CD4-positive, alpha-beta T cell treated with Interleukin-15 for 4 hours (primary cell): ENCODE results near the gene ZBTB8A.
"Not testable (repeated sequence)": the region's sequence is repeated elsewhere in the genome, so short reads cannot be mapped to it uniquely, and the experiment has no call there.

ENCODE experiments used
- DNase-seq: peaks from one replicate; pipeline ENCODE4 v3.0.0-alpha.2; 2020; ENCODE audit warnings: low spot score

The ZBTB8A gene

DNA sequence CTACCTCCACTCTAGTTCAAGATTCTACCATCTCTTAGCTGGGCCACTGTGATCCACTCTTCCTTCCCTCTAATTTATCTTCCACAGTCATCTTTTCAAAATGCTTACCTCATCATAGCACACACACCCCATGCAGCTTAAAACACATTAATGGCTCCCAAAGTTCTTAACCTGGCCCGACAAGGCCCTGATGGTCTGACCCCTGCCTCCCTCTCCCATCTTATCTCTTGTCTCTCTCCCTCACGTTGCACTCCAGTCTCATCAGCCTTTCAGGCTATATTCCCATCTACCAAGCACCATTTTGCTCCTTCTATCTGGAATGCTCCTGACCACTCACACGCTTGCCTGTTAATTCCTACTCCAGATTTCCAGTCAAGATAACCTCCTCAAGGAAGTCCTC is 2.5 kb upstream of the ZBTB8A start:
- no peak for DNase-seq

DNA sequence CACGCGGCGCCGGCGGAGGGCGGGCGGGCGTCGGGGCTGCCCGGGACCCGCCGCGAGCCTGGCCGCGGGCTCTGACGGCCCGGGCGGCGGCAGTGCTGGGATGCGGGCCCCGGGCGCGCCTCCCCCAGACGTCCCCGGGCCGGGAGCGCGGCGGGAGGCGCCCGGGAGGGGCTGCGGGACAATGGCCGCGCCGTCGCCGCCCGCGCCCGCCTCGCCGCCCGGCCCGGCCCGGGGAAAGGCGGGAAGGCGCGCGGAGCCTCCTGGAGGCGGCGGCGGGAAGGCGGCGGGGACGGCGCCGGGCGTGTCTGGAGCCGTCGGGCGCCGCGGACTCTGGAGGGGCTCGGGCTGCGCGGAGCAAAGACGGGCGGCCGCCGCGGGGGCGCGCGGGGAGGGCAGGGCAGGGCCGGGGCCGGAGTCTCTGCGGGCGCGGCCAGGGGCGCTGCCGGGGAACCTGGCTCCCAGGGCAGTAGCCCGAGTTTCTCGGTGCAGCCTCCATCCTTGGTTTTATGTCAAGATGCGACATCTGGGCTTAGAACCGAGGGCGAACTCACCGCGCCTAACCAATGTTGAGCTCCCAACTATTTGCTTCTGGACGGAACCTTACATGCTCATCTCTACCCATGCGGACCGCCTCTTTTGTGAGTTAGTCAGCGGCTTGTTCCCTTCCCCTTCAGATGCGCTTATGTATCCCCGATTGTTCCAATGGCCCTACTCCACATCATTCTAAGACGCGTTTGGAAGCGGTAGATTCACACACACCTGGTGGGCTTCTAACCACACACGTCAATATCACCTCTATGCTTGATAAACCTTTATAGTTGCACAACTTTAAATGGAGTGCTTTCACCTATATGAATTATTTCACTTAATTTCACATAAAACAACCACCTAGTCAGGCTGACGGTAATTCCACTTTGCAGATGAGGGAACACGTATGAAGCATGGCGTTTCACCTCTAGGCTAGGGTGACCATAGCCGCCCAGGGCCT is 651 bp downstream of the ZBTB8A start:
- DNase-seq: no peak

DNA sequence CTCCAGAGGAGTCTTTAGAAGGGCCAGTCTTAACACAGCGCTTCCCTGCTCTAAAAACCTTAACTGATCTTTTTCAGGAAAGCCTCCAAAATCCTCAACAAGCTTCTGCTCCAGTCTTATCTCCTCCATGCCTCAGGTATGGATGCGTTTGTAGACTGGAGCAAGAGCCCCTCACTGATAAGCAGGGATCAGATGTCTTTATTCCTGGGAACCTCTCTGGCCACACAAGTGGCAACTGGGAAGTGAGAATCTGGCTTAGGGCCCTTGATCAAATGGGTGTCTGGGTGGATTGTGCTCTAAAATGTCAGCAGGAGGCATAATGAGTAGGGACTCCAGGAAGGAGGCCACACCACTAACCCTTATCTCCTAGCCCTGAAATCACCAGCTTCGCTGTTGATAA is 1.4 kb downstream of the ZBTB8A start:
- DNase-seq: no peak

DNA sequence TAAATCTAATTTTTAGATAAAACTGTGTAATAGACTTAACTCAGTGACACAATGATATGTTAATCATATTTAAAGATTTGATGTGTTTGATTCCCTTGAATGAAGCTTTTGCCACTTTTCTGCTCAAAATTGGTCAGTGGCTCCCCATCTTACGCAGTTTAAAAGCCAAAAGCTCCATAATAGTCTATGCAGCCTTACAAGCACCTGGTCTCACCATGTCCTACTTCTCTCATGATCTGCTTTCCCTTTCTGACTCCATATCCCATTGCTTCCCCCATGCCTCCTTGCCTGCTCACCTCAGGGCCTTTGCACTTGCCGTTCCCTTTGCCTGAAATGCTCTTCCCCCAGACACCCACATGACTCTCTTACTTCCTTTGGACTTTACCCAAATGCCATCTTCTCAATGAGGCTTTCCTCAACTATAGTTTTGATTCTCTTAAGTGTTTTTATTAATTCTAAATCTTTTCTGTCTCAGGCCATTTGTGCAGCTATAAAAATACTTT is 1.9 kb downstream of the ZBTB8A start:
- no peak for DNase-seq

DNA sequence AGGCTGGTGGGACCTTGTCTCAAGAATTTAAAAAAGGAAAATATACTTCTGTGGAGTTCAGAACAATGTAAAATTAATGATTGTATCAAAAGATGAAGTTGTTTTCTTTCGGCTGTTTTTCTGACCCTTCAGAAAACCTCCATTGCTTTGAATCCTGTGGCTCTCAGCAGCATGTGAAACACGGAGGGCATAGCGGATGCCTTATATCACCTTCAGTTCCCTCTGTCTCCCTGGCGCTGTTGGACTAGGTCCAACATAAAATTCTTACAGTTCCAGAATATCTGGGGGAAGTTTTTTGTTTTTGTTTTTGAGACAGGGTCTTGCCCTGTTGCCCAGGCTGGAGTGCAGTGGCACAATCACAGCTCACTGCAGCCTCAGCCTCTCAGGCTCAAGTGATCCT is 7.4 kb downstream of the ZBTB8A start:
- DNase-seq: no peak

DNA sequence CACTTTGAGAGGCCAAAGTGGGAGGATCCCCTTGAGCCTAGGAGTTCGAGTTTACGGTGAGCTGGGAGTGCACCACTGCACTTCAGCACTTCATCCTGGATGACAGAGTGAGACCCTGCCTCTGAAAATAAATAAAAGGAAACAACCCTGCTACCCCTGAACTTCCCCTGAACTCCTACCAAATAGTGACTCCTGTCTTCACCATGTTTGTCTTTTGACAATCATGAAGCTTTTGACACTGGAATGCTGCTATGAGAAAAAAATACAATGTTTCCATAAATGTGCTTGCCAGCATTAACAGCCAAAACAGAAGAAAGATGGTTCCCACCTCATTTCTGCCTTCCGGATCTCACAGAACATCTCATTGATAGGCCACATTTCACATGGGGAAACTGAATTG is 10.4 kb downstream of the ZBTB8A start:
- DNase-seq: no peak

DNA sequence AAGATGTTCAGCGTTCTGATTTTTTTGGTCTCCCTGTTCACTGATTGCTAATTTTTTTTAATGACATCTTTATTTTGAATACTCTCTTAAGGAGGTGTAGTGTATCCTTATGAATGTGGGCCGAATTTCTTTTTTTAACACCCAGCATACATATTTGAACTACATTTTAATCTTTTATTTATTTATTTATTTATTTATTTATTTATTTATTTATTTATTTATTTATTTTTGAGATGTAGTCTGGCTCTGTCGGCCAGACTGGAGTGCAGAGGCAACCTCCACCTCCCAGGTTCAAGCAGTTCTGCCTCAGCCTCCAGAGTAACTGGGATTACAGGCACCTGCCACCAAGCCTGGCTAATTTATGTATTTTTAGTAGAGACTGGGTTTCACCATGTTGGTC is 15.1 kb downstream of the ZBTB8A start:
- DNase-seq: no peak

DNA sequence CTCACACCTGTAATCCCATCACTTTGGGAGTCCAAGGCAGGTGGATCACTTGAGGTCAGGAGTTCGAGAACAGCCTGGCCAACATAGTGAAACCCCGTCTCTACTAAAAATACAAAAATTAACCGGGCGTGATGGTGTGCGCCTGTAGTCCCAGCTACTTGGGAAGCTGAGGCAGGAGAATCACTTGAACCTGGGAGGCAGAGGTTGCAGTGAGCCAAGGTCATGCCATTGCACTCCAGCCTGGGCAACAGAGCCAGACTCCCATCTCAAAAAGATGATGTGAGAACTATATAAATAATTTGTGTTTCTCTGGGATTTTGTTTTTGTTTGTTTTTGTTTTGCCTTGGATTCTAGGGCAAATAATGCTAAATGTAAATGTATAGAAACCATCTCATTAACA is 17.8 kb downstream of the ZBTB8A start:
- not testable (repeated sequence) for DNase-seq

DNA sequence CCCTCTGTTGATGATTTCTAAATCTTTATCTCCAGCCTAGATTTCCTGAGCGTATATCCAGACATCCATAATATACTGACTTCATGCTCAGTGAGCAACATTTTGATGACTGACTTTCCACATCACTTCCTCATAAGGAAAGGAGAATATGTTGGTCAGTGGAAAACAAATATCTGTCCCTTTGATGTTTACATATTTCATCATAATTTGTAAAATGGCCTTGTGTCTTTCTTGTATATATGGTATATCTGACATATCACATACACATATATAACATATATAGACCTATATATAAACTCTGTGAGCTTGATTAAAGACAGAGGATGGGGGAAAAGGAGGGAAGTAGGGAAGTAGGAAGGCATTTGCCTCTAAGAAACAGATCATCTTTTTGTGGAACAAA is 18.6 kb downstream of the ZBTB8A start:
- DNase-seq: no peak

DNA sequence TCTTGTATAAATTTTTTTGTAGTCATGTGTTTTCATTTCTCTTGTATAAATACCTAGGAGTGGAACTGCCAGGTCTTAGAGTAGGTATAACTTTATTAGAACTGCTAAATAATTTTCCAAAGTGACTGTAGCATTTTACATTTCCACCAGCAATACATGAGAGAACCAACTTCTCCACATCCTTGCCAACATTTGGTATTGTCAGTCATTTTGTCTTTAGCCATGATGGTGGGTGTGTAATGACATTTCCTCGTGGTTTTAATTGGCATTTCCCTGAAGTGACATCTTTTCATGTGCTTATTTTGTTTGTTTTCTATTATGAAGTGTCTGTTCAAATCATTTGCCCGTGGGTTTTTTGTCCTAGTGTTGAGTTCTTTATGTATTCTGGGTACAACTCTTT is 29.7 kb downstream of the ZBTB8A start:
- DNase-seq: no peak

DNA sequence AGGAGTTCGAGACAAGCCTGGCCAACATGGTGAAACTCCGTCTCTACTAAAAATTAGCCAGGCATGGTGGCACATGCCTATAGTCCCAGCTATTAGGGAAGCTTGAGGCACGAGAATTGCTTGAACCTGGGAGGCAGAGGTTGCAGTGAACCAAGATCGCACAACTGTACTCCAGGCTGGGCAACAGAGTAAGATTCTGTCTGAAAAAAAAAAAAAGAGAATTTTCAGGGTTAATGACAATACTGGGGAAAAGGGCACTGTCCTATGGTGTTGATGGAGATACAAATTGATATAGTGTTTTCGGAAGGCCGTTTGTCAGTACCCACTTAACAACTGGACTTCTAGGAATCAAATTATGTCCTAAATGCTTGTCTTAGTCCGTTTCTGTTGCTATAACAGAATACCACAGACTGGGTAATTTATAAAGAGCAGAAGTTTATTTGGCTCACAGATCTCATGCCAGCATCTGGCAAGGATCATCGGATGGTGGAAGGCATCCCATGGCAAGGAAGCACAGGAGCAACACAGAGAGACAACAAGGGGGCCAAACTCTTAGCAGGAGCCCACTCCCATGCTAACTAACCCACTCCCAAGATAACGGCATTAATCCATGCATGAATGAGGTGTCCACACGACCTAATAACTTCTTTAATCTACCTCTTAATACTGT is 41.3 kb downstream of the ZBTB8A start:
- no peak for DNase-seq

DNA sequence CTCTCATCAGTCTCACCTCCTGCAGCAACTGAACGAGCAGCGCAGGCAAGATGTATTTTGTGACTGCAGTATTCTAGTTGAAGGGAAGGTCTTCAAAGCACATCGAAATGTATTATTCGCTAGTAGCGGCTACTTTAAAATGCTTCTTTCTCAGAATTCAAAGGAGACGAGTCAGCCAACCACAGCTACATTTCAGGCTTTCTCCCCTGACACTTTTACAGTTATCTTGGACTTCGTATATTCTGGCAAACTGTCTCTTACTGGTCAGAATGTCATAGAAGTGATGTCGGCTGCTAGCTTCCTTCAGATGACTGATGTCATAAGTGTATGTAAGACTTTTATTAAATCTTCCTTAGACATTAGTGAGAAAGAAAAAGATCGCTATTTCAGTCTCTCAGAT is 53.7 kb downstream of the ZBTB8A start:
- no peak for DNase-seq

DNA sequence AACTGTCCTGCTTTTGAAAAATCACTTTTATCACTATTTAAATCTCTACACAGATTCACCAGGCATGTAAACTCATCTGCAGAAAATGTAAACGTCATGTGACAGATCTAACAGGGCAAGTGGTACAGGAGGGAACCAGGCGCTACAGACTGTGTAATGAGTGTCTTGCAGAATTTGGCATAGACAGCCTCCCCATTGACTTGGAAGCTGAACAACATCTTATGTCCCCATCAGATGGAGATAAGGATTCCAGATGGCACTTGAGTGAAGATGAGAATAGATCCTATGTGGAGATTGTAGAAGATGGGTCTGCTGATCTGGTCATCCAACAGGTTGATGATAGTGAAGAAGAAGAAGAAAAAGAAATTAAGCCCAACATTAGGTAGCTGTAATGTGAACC is 60.8 kb downstream of the ZBTB8A start:
- DNase-seq: no peak

DNA sequence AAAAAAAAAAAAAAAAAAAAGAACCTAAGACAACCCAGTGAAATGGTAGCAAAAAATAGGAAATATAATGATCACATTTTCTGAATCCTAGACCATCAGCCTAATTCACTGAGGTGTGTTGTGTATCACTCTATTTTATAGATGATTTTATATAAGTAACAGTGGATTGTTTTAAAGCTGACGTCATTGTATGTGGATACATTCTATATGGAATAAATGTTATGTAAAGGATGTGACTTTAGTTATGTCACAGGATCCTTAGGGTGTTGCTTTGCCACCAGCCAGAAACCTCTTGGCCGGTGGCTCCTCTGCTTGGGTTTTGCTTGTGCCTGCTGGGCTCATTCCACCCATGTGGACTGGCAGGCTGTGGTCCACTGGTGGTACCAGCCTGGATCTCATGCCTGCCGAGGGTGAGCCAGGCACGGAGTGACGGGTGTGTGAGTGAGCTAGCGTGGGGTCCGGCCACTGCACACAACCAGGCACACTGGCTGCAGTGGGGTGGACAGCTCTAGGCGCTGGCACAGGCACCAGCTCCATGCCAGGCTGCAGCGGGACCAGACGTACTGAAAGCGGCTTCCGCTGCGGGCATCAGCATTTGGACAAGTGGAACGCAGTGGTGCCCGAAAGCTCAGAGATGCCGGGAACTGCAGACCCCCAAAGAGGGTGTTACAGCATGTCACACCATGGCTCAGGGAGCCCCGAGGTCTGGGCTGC is 66.6 kb downstream of the ZBTB8A start:
- no peak for DNase-seq

DNA sequence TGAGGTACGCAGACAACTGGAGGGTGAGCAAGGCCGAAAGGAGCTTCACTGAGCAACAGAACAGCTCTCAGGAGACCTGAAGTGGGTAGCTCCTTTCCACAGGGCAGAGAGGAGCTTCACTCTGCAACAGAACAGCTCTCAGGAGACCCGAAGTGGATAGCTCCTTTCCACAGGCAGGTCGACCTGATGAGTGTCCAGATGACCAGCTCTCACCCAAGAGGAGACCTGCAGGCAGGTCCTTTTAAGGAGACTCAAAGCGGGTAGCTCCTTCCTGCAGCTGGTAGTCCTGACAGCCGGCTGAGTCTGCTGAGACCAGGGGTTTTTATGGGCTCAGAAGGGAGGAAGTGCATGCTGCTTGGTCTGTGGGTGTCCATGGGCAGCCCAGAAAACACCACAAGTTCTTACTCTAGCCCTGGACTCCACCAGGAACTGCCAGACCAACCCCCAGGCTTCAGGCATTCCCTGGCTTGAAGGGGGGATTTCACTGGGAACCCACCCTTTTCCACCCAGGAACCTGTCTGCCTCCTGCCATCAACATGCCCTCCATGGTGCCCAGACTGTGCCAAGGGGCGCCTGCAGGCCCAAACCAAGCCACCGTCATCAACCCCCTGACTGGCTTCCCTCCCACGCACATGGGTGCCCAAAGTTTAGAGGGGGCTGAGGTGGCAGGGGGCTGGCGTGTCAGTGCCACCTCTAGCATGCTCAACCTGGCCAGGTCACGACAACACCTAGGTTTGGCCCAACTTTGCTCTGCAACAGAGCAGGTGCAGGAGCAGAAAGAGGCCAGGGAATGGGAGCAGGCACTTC is 67.5 kb downstream of the ZBTB8A start:
- DNase-seq: no peak

DNA sequence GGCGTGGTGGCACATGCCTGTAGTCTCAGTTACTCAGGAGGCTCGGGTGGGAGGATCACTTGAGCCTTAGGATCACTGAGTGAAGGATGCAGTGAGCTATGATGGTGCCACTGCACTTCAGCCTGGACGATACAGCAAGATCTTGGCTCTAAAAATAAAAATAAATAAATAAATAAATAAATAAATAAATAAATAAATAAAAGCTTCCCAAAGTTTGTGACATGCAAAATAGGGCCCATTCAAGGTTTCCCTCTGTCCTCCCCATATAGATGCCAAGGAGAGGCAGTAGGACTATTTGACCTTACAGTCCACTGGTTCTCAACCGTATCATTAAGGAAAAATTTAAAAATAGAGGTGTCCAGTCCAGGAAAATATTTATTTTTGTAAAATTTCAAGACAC is 70.0 kb downstream of the ZBTB8A start:
- DNase-seq: no peak

DNA sequence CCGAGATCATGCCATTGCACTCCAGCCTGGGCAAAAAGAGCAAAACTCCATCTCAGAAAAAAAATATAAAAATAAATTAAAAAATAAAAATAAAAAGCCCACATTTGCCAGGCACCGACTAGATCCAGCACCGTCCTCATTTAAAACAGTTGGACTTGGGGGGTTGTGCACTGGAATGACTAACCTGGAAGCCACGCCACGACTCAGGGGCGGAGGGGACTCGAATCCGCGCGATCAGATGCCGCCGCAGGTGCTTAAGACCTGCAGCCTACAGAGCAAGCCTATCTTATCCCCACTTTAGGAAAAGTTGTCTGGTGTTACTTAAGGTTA is 72.6 kb downstream of the ZBTB8A start:
- no peak for DNase-seq

DNA sequence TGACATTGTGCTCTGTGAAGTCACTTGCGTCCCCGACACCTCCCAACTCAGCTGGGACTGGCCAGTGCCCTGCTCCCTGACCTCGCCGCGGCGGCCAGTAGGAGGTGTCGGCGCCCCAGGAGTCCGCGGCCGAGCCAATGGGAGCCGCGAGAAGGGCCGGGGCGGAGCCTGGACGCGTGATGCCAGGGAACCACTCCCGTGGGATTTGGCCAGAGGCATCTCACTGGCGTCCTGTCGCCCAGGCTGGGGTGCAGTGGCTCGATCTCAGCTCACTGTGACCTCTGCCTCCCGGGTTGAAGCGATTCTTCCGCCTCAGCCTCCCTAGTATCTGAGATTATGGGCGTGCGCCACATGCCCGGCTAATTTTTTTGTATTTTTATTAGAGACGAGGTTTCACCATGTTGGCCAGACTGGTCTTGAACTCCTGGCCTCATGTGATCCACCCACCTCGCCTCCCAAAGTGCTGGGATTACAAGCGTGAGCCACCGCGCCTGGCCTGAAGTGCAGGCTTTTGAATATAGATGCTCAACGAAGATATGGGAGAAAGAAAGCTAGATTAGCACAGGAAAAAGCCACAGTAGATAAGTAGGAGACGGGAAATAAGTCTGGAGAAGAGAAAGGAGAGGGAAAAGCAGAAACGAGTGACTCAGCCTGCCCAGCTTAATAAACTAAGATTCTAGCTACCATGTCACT is 73.1 kb downstream of the ZBTB8A start:
- peak; percentile 30 for DNase-seq

DNA sequence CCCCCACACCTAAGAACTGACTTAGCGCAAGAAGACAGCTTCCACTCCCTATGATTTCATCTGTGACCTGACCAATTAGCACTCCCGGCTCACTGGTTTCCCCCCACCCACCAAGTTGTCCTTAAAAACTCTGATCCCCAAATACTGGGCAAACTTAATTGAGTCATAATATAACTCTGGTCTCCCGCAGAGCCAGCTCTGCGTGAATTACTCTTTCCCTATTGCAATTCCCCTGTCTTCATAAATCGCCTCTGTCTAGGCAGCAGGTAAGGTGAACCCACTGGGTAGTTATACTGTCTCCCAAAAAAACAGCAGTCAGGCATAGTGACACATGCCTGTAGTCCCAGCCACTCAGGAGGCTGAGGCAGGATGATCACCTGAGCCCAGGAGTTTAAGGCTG is 74.2 kb downstream of the ZBTB8A start:
- DNase-seq: no peak

DNA sequence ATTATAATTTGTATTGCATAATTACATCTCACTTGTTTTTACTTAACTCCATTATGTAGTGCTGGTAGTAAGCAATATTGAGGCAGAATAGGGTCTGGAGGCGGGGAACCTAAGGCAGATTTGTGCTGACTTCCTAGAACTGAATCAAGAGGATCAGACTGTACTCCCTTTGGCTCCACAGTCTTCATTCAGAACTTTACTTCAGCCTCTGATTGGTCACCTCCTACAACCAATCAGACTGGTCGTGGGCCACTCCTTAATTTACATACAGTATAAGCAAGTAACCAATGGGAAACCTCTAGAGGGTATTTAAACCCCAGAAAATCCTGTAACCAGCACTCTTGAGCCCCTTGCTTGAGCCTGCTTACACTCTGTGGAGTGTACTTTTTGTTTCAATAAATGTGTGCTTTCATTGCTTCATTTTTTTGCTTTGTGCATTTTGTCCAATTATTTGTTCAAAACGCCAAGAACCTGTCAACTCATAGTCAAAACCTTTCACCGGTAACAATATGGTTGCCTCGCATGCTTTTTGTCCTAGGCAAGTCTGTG is 79.5 kb downstream of the ZBTB8A start:
- no peak for DNase-seq
